NT2/D1 (cell line): ENCODE results near the gene NASP.
"Not testable (repeated sequence)": the region's sequence is repeated elsewhere in the genome, so short reads cannot be mapped to it uniquely, and the experiment has no call there.

Experiments used
- DNase-seq: peaks from one replicate; pipeline ENCODE4 v3.0.0-alpha.2; 2011; ENCODE audit warnings: low read depth, low spot score
- H3K27me3 ChIP-seq: 2 replicates; pipeline ENCODE4 v1.6.0; 2011; ENCODE audit warnings: mild to moderate bottlenecking; ENCODE audit not compliant: insufficient read length, insufficient read depth
- H3K36me3 ChIP-seq: 2 replicates; pipeline ENCODE4 v1.6.1; 2011; ENCODE audit warnings: mild to moderate bottlenecking, low read length, mixed read lengths; ENCODE audit not compliant: insufficient read depth, insufficient read length
- H3K4me1 ChIP-seq: 2 replicates; pipeline ENCODE4 v1.5.1; 2011; ENCODE audit not compliant: insufficient read depth, insufficient read length
- H3K4me3 ChIP-seq: 2 replicates; pipeline ENCODE4 v1.5.1; 2011; ENCODE audit warnings: low read depth; ENCODE audit not compliant: insufficient read length
- H3K9ac ChIP-seq: 2 replicates; pipeline ENCODE4 v1.6.0; 2011; ENCODE audit warnings: low read depth; ENCODE audit not compliant: insufficient read length
- H3K9me3 ChIP-seq: 2 replicates; pipeline ENCODE4 v1.5.1; 2011; ENCODE audit warnings: mild to moderate bottlenecking, low read length; ENCODE audit not compliant: insufficient read depth
- SUZ12 ChIP-seq: IDR thresholded peaks from 2 replicates; pipeline ENCODE4 v1.6.1; 2011; ENCODE audit not compliant: insufficient read length, insufficient read depth; ENCODE audit errors: extremely low read depth
- YY1 ChIP-seq: IDR thresholded peaks from 2 replicates; pipeline ENCODE4 v1.6.1; 2011; ENCODE audit not compliant: insufficient read length, insufficient read depth
- ZNF274 ChIP-seq: IDR thresholded peaks from 2 replicates; pipeline ENCODE4 v1.6.1; 2011; ENCODE audit warnings: mild to moderate bottlenecking, low read depth, low read length

The NASP gene

GRCh38 chr1:45594412-45594811 is 10.6 kb downstream of the NASP start:
- H3K36me3 ChIP-seq = peaks cover 83% of the 10 kb centered on the region

GRCh38 chr1:45596765-45597164 is 12.9 kb downstream of the NASP start:
- H3K4me1 ChIP-seq, H3K27me3 ChIP-seq, H3K9ac ChIP-seq, H3K4me3 ChIP-seq, H3K9me3 ChIP-seq, DNase-seq: not testable (repeated sequence)
- peaks cover 75% of the 10 kb centered on the region for H3K36me3 ChIP-seq

More at GRCh38 chr1:45594412-45594811, 10.6 kb downstream of the NASP start:
- TF ChIP-seq SUZ12 = no peak
- TF ChIP-seq ZNF274 = no peak
- TF ChIP-seq YY1 = no peak
- Histone ChIP-seq H3K4me3 (no peak overlapping the region), H3K9ac (no peak overlapping the region), H3K4me1 (peaks cover 3% of the 10 kb centered on the region), H3K9me3 (no peaks in the 10 kb centered on the region), H3K27me3 (no peaks in the 10 kb centered on the region)
- no peak for DNase-seq

DNA sequence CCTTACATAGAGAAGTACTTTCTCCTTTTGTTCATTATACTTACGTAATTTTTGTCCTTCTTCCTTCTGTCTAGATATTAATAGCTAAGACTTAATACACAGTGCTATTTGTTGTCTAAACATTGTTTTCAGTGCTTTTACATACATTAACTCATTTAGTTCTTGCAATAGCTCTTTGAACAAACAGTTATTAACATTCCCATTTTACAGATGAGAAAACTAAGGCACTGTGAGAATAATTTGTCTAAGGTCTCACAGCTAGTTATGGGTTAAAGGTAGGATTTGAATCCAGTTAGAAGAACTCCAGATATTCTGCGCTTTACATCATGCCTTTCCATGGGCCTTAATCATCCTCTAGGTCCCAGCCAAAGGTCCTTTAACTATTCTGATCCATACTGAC is 20.4 kb downstream of the NASP start:
- Histone ChIP-seq H3K36me3 (peaks cover 77% of the 10 kb centered on the region), H3K4me3 (no peak overlapping the region), H3K27me3 (no peaks in the 10 kb centered on the region), H3K9me3 (no peaks in the 10 kb centered on the region), H3K9ac (no peak overlapping the region), H3K4me1 (peaks cover 4% of the 10 kb centered on the region)
- TF ChIP-seq YY1 = no peak
- no peak for TF ChIP-seq ZNF274
- TF ChIP-seq SUZ12 = no peak
- no peak for DNase-seq

DNA sequence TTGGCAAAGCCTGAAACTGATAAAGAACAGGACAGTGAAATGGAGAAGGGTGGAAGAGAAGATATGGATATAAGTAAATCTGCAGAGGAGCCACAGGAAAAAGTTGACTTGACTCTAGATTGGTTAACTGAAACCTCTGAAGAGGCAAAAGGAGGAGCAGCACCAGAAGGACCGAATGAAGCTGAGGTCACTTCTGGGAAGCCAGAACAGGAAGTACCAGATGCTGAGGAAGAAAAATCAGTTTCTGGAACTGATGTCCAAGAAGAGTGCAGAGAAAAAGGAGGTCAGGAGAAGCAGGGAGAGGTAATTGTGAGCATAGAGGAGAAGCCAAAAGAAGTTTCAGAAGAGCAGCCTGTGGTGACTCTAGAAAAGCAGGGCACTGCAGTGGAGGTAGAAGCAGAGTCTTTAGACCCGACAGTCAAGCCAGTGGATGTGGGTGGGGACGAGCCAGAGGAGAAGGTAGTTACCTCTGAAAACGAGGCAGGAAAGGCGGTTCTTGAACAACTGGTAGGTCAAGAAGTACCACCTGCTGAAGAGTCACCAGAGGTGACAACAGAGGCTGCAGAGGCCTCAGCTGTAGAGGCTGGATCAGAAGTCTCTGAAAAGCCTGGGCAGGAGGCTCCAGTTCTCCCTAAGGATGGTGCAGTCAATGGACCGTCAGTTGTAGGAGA is 23.7 kb downstream of the NASP start:
- DNase-seq = no peak
- H3K27me3 ChIP-seq = no peaks in the 10 kb centered on the region
- H3K36me3 ChIP-seq = peaks cover 92% of the 10 kb centered on the region
- H3K9ac ChIP-seq = no peak overlapping the region
- no peak for TF ChIP-seq YY1
- TF ChIP-seq ZNF274 = no peak
- no peak for TF ChIP-seq SUZ12
- no peak overlapping the region for H3K4me3 ChIP-seq
- peaks cover 4% of the 10 kb centered on the region for H3K4me1 ChIP-seq
- H3K9me3 ChIP-seq = no peaks in the 10 kb centered on the region

DNA sequence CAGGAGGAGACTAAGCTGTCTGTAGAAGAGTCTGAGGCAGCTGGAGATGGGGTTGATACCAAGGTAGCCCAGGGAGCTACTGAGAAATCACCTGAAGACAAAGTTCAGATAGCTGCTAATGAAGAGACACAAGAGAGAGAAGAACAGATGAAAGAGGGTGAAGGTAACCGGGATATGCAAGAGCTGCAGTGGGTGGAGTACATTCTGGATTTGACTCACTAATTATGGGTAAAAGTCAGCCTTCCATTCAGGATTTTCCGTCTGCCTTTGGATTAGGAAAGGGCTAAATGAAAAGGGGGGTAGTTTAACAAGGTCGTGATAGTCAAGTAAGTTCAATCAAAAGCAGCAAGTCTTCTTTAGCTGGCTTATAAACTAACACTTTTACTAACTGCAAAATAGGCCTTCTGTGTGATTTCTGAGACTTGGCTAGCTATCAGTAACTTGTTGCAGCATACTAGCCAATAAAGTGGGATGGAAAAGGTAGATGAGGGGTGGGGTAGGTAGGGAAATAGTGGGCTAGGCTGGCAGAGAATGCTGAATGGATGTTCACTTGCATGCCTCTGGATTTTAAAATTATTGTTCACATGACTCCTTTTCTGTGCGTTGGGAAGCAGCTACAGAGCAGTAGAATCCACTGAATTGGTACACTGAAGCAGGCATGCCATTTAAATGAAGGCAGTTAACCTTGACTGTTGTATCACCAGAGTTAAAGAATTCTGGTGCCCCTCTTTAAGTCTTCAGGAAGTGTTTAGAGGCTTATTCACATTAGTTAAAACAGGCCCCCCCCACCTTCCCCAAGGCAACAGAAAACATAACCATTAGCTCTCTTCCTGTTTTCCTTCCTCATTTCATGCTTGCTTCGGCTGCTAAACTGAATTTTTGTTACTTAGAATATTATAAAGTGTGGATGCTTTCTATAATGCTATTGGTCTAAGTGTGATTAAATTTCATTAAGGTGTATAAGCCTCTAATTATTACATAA is 24.6 kb downstream of the NASP start:
- Histone ChIP-seq H3K36me3 (peaks cover 92% of the 10 kb centered on the region), H3K9ac (no peak overlapping the region), H3K9me3 (no peaks in the 10 kb centered on the region), H3K4me3 (no peak overlapping the region), H3K27me3 (no peaks in the 10 kb centered on the region), H3K4me1 (peaks cover 4% of the 10 kb centered on the region)
- TF ChIP-seq ZNF274 (no peak), YY1 (no peak), SUZ12 (no peak)
- DNase-seq = no peak

- no peak overlapping the region for H3K9ac ChIP-seq
- TF ChIP-seq SUZ12 = no peak
- no peak for TF ChIP-seq YY1
- no peak for TF ChIP-seq ZNF274
- no peak for DNase-seq
- H3K4me1 ChIP-seq = peaks cover 4% of the 10 kb centered on the region
- H3K9me3 ChIP-seq = no peaks in the 10 kb centered on the region
- peaks cover 93% of the 10 kb centered on the region for H3K36me3 ChIP-seq
- H3K27me3 ChIP-seq = no peaks in the 10 kb centered on the region
- H3K4me3 ChIP-seq = no peak overlapping the region
Measured at GRCh38 chr1:45610589-45611226, 26.9 kb downstream of the NASP start.
